ENCODE measurements around the gene SMAD9.

GRCh38 chr13:36884235-36884634, 35.8 kb downstream of the SMAD9 start:
- TF ChIP-seq CTCF (conservative IDR thresholded peaks at IDR 0.05; ENCODE audit: low read length) = no peak
- no peak for TF ChIP-seq EZH2phosphoT487 (IDR thresholded peaks at IDR 0.05; ENCODE audit: borderline replicate concordance, low read depth, low read length)
